Amniotic epithelial cell (primary cell): ENCODE data around the gene LHX6.

ENCODE experiments used
- DNase-seq: peaks from one replicate; pipeline ENCODE4 v3.0.0-alpha.2; 2010; ENCODE audit warnings: low read depth

The LHX6 gene

DNA sequence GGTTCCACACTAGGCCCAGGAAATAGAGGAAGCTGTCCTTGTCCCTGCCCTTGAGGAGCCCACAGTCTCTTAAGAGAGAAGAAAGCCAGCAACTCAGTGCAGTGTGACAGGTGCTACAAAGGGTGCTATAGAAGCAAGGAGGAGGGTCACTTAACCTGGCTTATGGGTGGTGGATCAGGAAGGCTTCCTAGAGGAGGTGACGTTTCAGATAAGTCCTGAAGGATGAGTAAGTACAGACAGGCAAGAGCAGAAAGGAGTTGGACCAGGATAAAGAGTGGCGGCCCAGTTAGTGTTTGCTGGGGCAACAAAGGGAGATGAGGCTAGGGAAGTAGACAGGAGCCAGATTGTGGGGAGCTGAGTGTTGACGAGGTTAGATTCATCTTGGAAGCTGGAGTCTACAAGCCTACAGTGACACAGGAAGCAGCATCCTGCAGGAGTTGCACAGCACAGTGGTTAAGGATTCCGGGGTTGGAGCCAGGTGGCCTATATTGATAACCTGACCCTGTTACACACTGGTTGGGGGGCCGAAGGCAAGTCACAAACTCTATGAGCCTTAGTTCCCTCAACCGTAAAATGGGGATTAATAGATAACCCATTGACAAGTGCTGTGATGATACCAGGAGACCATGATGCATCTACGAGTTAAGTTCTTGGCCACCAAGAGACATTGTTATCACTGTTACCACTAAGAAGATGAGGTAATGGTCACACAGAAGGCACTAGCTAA, 5.4 kb upstream of the LHX6 start:
- no peak for DNase-seq

DNA sequence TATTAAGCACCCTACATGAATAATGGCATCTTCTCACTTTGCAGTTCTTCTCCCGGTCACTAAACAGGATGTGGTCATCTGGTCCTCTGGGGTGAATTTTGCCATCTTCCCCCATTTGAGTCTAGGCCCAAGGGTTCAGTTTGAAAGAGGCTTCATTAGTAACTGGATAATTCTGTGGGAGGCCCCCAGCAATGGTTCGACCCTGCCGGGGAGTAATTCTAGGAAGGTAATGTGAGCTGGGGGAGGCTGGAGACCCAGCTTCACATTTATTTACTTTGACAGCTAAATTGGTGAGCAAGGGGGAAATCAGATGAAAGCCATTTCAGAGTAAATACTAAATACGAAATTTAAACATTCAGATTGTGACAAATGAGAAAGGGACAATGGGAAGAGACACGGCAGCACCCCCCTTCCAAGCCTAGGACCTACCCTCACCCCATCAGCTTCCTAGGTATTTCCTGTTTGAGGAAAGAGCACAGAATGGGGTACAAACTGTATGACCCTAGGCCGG, 4.1 kb upstream of the LHX6 start:
- DNase-seq = no peak

DNA sequence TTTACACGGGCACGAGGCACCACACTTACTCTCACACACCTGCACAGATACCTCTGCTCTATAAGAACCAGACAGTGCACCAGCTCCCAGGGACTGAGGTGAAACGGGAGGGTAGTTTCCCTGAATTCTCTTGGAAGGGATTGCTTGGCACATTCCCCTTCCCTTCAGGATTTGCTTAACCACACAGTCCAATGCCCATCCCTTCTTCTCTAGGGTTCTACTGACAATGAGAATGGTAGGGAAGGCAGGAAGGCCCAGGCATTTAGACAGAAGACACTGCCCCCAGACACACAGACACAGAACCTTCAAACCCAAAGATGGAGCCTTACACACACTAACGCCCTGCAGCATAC, 704 bp upstream of the LHX6 start:
- DNase-seq = no peak

- DNase-seq = no peak
Observed at GRCh38 chr9:122228191-122228567, 578 bp downstream of the LHX6 start.

- DNase-seq = no peak
Observed at GRCh38 chr9:122227575-122227900, 1.2 kb downstream of the LHX6 start.

DNA sequence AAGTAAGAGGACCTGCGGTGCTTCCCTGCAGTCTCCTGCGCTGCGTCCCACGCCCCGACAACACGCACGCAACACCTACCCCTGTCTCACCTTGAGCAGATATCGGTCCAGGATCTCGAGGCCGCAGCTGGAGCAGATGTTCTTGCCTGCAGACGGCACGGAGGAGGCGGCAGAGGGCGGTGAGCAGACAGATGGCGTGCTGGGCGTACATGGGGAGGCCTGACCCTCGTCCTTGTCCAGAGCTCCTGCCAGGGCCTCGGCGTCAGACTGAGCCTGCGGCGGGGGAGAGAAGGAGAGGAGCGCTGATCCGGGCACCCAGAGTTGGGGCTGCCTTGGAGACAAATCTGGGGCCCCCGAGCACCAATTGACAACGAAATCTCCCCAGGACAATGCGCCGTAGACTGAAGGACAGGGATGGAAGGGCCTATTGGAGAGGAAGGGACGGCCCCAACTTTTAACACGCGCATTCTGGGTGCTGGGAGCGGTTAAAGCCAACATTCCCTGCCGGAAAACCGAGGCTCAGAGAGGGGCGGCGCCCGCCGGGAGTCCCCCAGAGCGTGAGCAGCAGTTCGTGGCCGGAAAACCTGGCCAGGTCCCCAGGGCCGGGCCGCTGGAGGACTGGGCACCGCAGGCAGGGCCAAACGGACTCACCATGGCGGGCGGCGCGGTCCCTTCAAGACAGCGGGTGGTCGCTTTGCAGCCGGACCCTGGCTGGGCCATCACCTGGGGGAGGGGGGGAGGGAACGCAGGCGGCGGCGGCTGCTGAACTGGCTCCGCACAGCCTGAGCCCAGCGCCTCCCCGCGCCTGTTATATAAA, 1.8 kb downstream of the LHX6 start:
- DNase-seq = no peak

GRCh38 chr9:122226142-122226757, 2.5 kb downstream of the LHX6 start:
- no peak for DNase-seq

- DNase-seq = no peak
Observed at GRCh38 chr9:122225312-122226141, 3.2 kb downstream of the LHX6 start.

DNA sequence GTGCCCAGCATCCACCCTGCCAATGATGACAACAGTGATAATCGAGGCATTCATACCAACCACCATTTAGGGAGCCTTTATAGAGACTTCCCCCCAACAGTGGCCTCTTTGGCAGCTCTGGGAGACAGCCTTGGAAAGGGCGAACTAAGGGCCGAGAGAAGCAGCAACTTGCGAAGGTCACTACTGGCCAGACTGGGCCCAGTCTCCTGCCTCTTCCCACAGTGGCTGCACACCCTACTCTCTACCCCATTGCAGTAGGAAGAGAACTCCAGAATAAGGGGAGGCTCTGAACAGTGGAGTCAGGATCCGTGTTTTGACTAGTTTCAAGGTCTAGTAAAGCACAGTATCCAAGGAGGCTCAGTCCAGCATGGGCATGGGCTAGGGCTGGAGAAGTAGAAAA, 5.3 kb downstream of the LHX6 start:
- DNase-seq = no peak

DNA sequence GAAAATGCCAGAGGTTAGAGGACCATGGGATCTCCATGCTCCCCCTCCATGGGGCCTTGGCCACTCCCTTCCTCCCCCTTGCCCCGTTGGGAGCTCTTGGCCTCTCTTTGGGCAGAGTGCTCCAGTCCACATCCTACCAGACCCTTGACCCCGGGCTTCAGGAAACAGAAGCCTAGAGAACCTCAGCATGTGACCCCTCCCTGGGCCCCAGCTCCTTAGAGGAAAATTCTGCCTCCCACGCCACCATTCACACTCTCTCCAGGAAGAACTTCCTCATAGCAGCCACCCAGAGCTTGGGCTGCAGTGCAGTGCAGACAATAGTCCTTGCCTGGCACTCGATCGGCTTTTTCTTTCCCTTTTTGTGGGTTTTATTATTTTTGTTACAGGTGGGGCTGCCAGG, 6.0 kb downstream of the LHX6 start:
- no peak for DNase-seq

DNA sequence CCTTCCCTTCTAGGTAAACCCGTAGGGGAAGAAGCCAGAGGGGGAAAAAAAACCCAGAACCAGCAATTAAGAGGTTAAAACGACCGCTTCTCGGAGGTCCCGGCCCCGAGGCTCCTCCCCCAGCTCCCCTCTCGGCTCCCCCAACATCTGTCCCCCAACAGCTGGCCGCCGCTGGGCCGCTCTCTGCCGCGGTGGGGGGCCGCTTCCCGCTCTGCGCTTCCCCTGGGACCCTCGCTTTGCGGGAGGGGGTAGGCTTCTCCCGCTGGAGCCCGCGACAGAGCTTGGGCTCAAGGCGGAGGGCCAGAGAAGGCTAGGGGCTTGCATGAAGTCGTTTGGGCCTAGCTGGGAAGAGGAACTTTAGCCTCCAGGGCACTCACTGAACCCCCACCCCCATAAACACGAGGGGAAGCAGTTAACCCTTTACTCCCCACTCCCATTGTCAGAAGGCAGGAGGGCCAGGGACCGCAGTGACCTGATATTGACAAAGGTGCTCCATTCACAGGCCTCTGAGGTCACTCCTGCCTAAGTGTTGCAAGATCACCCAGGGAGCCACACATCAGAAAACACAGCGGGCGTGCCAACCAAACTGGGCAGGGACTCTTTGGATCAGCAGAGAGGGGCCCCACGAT, 7.5 kb downstream of the LHX6 start:
- DNase-seq = no peak

DNA sequence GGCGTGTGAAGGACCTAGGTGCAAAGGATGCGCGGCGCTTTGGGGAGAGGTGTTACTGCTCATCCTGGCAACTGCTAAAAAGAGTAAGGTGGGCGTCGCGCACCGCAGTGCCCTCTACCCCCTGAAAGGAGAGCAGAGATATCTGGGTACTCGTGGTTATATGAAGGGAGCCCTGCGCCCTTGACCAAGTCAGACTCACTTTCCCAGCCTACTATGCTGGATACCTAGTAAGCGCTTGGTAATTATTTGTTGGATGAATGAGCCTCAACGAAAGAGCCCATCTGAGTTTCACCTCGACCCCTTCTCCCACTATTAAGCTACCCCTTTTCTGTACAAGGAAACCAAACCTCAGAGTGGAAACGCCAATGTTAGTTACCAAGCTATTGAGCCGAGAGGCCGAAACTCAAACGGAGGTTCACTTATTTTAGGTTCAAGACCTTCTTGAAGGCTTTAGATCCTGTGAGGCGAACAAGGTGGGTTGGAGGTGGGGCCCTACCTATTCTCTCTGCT, 8.0 kb downstream of the LHX6 start:
- no peak for DNase-seq

DNA sequence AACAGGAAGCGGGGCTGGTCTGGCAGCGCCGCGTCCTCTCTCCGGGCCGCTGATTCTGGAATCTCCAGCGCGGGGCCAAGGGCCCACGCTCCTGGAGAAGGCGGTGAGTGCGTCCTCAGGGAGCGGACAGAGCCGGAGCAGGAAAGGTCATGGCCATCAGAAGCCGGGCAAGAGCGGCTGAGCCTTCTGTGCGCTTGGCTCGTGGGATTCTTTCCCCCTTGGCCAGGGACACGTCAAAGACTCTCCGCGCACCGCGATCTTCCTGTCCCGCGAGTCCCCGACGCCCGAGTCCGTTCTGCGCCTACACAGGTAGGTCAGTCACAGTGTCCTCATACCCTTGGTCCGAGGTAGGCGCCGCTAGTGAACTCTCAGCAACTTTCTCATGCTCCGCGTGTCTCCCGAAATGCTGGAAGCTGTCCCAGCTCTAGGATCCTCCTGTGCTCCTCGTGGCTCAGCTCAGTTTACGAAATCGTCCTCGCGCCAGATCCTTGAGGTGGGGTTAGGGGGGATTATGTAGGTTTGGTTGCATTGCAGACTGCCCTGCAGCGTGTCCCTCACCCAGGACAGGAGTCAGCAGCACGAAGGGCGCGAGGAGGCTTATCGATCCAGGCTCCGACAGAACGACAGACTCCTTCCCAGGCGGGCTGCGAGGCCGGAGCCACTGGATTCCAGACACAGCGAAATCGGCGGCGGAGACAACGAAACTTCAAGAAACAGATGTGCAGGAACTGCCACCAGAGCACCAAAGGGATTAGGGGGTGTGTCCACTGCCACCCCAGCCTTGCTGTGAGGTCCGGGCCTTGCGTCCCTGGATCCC, 8.7 kb downstream of the LHX6 start:
- DNase-seq = no peak

- no peak for DNase-seq
Observed at GRCh38 chr9:122218935-122219855, 9.6 kb downstream of the LHX6 start.

GRCh38 chr9:122218071-122218934, 10.5 kb downstream of the LHX6 start:
- no peak for DNase-seq

GRCh38 chr9:122217640-122218039, 11.1 kb downstream of the LHX6 start:
- DNase-seq = no peak

DNA sequence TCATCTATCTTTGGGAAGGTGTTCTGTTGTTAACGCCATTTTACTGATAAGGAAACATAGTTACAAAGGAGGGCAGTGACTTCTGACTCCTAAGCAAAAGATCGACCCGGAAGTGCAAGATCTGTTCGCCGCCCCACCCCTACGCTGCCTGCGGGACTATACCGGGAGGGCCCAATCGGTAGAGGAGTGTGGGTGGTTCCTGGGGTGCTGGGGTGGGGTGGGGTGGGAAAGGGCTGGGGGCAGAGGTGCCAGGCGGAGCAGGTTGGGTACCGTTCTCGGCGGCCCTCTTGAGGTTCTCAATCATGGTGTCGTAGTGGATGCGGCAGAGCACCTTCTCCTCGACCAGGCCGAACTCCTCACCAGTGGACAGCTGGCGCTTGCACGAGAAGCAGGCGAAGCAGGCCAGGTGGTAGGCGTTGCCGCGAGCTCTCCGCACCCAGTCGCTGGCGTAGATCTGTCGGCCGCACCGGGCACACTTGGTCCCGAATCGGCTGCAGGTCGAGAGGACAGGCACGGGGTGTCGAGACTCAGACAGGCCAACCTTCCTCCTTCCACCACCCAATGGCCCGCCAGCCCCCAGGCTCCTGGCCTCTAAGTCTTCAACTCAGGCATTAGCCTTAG, 11.8 kb downstream of the LHX6 start:
- DNase-seq = no peak

DNA sequence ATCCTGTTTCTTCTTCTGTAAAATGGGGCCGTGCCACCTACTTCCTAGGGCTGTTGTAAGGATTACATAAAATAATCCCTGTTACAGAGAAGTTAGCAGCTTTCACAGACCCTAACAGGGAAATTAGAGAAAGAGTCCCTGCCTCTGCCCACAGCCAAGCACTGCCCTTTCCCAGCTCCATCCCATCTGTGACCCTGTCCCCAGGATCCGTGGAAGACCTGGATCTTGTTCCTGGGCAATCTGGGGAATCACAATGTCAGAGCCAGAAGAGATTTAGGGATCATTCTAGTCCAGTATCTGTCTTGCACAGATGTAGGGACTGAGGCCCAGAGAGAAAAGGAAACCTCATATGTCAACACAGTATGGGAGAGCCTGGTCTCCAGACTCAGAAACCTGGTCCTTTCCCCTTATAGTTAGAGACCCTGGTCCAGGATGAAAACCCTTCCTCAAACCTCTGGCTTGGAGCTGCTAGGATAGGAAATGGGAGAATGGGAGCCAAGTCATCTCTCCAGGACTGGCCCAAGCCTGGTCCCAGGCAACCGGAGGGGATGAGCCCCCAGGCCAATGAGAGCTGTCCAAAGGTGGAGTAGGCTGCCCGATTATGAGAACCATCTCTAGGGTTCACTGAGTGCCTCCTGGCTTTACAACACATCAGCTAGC, 12.5 kb downstream of the LHX6 start:
- no peak for DNase-seq
